Mesenchymal stem cell (in vitro differentiated cells and primary cell): ENCODE data around the gene MYO1E.

ENCODE experiments used
- DNase-seq: peaks from one replicate; pipeline ENCODE4 v3.0.0-alpha.2; 2013
- H2AFZ ChIP-seq: one replicate; pipeline ENCODE4 v1.6.1; 2013; ENCODE audit warnings: low read depth, mild to moderate bottlenecking, control low read depth, inconsistent platforms, low read length, moderate library complexity
- H2AK5ac ChIP-seq: 2 replicates; pipeline ENCODE4 v1.6.1; 2013; ENCODE audit warnings: low read length, moderate library complexity, mild to moderate bottlenecking, inconsistent platforms; ENCODE audit not compliant: severe bottlenecking
- H2BK120ac ChIP-seq: one replicate; pipeline ENCODE4 v1.6.1; 2013; ENCODE audit warnings: low read depth, mild to moderate bottlenecking, inconsistent platforms, low read length, moderate library complexity
- H2BK12ac ChIP-seq, 2 experiments: one replicate each; pipeline ENCODE4 v1.6.1; 2013; ENCODE audit warnings: inconsistent platforms in 2 of 2, low read length in 2 of 2, mild to moderate bottlenecking in 2 of 2, moderate library complexity in 2 of 2, control low read depth in 1 of 2
- H2BK15ac ChIP-seq: one replicate; pipeline ENCODE4 v1.6.1; 2013; ENCODE audit warnings: mild to moderate bottlenecking, low read depth, inconsistent platforms; ENCODE audit not compliant: poor library complexity, severe bottlenecking
- H2BK5ac ChIP-seq: 2 replicates; pipeline ENCODE4 v1.6.1; 2013; ENCODE audit warnings: low read depth, mild to moderate bottlenecking, low read length, control low read depth, inconsistent platforms; ENCODE audit not compliant: poor library complexity, severe bottlenecking
- H3K14ac ChIP-seq, 2 experiments: one replicate each; pipeline ENCODE4 v1.6.1; 2013; ENCODE audit warnings: inconsistent platforms in 2 of 2, low read length in 2 of 2, control low read depth in 1 of 2, mild to moderate bottlenecking in 1 of 2, moderate library complexity in 1 of 2
- H3K18ac ChIP-seq, 2 experiments: one replicate each; pipeline ENCODE4 v1.6.1; 2013; ENCODE audit warnings: inconsistent platforms in 2 of 2, low read length in 2 of 2, control low read depth in 1 of 2, low read depth in 1 of 2, mild to moderate bottlenecking in 1 of 2
- H3K23ac ChIP-seq, 2 experiments: one replicate each; pipeline ENCODE4 v1.6.1; 2013; ENCODE audit warnings: inconsistent platforms in 2 of 2, low read length in 2 of 2, mild to moderate bottlenecking in 2 of 2, moderate library complexity in 2 of 2, control low read depth in 1 of 2
- H3K27ac ChIP-seq: 2 replicates; pipeline ENCODE4 v1.5.1; 2013; ENCODE audit warnings: mild to moderate bottlenecking, moderate library complexity, low read length, control low read depth, inconsistent platforms; ENCODE audit not compliant: poor library complexity, severe bottlenecking
- H3K27me3 ChIP-seq, 2 experiments: 2 replicates each; pipeline versions ENCODE4 v1.6.1 to v1.7.0; 2013; ENCODE audit warnings: low read length in 2 of 2, mild to moderate bottlenecking in 2 of 2, moderate library complexity in 2 of 2, control low read depth in 1 of 2, inconsistent platforms in 1 of 2; ENCODE audit not compliant: control insufficient read depth in 1 of 2, insufficient read depth in 1 of 2
- H3K36me3 ChIP-seq, 2 experiments: 2 replicates each; pipeline versions ENCODE4 v1.6.1 to v1.7.0; 2013; ENCODE audit warnings: low read length in 2 of 2, control low read depth in 1 of 2, inconsistent platforms in 1 of 2, low read depth in 1 of 2, mild to moderate bottlenecking in 1 of 2; ENCODE audit not compliant: insufficient read depth in 2 of 2, control insufficient read depth in 1 of 2
- H3K4ac ChIP-seq, 2 experiments: one replicate each; pipeline ENCODE4 v1.6.1; 2013; ENCODE audit warnings: inconsistent platforms in 2 of 2, low read length in 2 of 2, mild to moderate bottlenecking in 2 of 2, moderate library complexity in 2 of 2, control low read depth in 1 of 2, low read depth in 1 of 2
- H3K4me1 ChIP-seq: 2 replicates; pipeline ENCODE4 v1.6.1; 2013; ENCODE audit warnings: low read depth, low read length, control low read depth; ENCODE audit not compliant: control insufficient read depth, insufficient read depth
- H3K4me2 ChIP-seq: 2 replicates; pipeline ENCODE4 v1.6.1; 2013; ENCODE audit warnings: low read length, mild to moderate bottlenecking, inconsistent platforms; ENCODE audit not compliant: poor library complexity, severe bottlenecking
- H3K4me3 ChIP-seq, 2 experiments: 2 replicates each; pipeline versions ENCODE4 v1.5.1 to v1.7.0; 2013; ENCODE audit warnings: low read length in 2 of 2, mild to moderate bottlenecking in 2 of 2, control low read depth in 1 of 2, low read depth in 1 of 2; ENCODE audit not compliant: insufficient read depth in 1 of 2
- H3K79me1 ChIP-seq: replicated peaks from 2 replicates; pipeline ENCODE4 v1.6.1; 2013; ENCODE audit warnings: mild to moderate bottlenecking, control low read depth, low read length, inconsistent platforms; ENCODE audit not compliant: poor library complexity, severe bottlenecking
- H3K9ac ChIP-seq: 2 replicates; pipeline ENCODE4 v1.7.0; 2013; ENCODE audit warnings: mild to moderate bottlenecking, low read length, moderate library complexity
- H3K9me3 ChIP-seq: 2 replicates; pipeline ENCODE4 v1.7.0; 2013; ENCODE audit warnings: mild to moderate bottlenecking, low read length; ENCODE audit not compliant: control insufficient read depth
- H4K8ac ChIP-seq: one replicate; pipeline ENCODE4 v1.6.1; 2013; ENCODE audit warnings: inconsistent platforms, mild to moderate bottlenecking, low read length, moderate library complexity
- H4K91ac ChIP-seq: one replicate; pipeline ENCODE4 v1.6.1; 2013; ENCODE audit warnings: mild to moderate bottlenecking, low read length, inconsistent platforms
- WGBS: methylation state at CpG from one replicate; pipeline ENCODE4 v1.1.7; 2013; ENCODE audit warnings: mixed read lengths; 5-methylcytosine and 5-hydroxymethylcytosine counted together

The MYO1E gene

GRCh38 chr15:59120937-59121336 lies 251.7 kb downstream of the MYO1E start:
- Histone ChIP-seq H3K4ac (no peak overlapping the region), H2BK15ac (no peak overlapping the region), H3K9me3 (no peaks in the 10 kb centered on the region), H3K18ac (no peak overlapping the region), H2BK120ac (no peak overlapping the region), H3K27ac (no peak overlapping the region), H3K4me3 (no peak overlapping the region), H3K36me3 (peaks cover 12 to 26% of the 10 kb centered on the region in 2 experiments), H3K9ac (no peak overlapping the region), H3K4me1 (no peaks in the 10 kb centered on the region), H4K8ac (no peak overlapping the region), H2AK5ac (no peak overlapping the region), H3K27me3 (no peaks in the 10 kb centered on the region), H3K14ac (no peak overlapping the region), H2BK12ac (no peak overlapping the region), H2AFZ (no peak overlapping the region), H2BK5ac (no peak overlapping the region), H3K4me2 (no peak overlapping the region), H3K79me1 (peaks cover 4% of the 10 kb centered on the region), H4K91ac (no peak overlapping the region), H3K23ac (no peak overlapping the region)
- 98% methylated on average over 5 of the region's 5 CpGs for WGBS
- no peak for DNase-seq

- no peak for DNase-seq
- no peaks in the 10 kb centered on the region for H3K27me3 ChIP-seq
- no peak overlapping the region for H2BK120ac ChIP-seq
- H3K4me1 ChIP-seq, result no peaks in the 10 kb centered on the region
- no peaks in the 10 kb centered on the region for H3K9me3 ChIP-seq
- no peak overlapping the region for H4K8ac ChIP-seq
- no peak overlapping the region for H3K4ac ChIP-seq
- H2BK12ac ChIP-seq, result no peak overlapping the region
- H3K79me1 ChIP-seq, result peaks cover 6% of the 10 kb centered on the region
- no peak overlapping the region for H2BK5ac ChIP-seq
- no peak overlapping the region for H2AK5ac ChIP-seq
- H3K36me3 ChIP-seq, result peaks cover 12 to 36% of the 10 kb centered on the region in 2 experiments
- H3K27ac ChIP-seq, result no peak overlapping the region
- no peak overlapping the region for H3K18ac ChIP-seq
- no peak overlapping the region for H3K14ac ChIP-seq
- H3K9ac ChIP-seq, result no peak overlapping the region
- 100% methylated on average over 4 of the region's 5 CpGs for WGBS
- H4K91ac ChIP-seq, result no peak overlapping the region
- H3K4me3 ChIP-seq, result no peak overlapping the region
- H2AFZ ChIP-seq, result no peak overlapping the region
- H3K23ac ChIP-seq, result no peak overlapping the region
- no peak overlapping the region for H3K4me2 ChIP-seq
- no peak overlapping the region for H2BK15ac ChIP-seq
Observed at GRCh38 chr15:59119625-59120024, 253.0 kb downstream of the MYO1E start.

- no peak overlapping the region for H3K4me3 ChIP-seq
- H3K4ac ChIP-seq, result no peak overlapping the region
- H3K9me3 ChIP-seq, result no peaks in the 10 kb centered on the region
- H3K79me1 ChIP-seq, result peaks cover 16% of the 10 kb centered on the region
- no peak overlapping the region for H3K4me2 ChIP-seq
- DNase-seq, result no peak
- no peak overlapping the region for H4K91ac ChIP-seq
- no peak overlapping the region for H2BK5ac ChIP-seq
- H3K4me1 ChIP-seq, result no peaks in the 10 kb centered on the region
- H2AK5ac ChIP-seq, result no peak overlapping the region
- no peak overlapping the region for H4K8ac ChIP-seq
- H3K14ac ChIP-seq, result no peak overlapping the region
- no peak overlapping the region for H3K18ac ChIP-seq
- no peak overlapping the region for H2BK15ac ChIP-seq
- H3K36me3 ChIP-seq, result peaks cover 12 to 45% of the 10 kb centered on the region in 2 experiments
- H2AFZ ChIP-seq, result no peak overlapping the region
- no peak overlapping the region for H3K9ac ChIP-seq
- H3K27ac ChIP-seq, result no peak overlapping the region
- H3K23ac ChIP-seq, result no peak overlapping the region
- 100% methylated on average over 5 of the region's 6 CpGs for WGBS
- no peaks in the 10 kb centered on the region for H3K27me3 ChIP-seq
- H2BK120ac ChIP-seq, result no peak overlapping the region
- no peak overlapping the region for H2BK12ac ChIP-seq
Observed at GRCh38 chr15:59116771-59117170, 255.9 kb downstream of the MYO1E start.

- no peak overlapping the region for H3K4ac ChIP-seq
- H3K4me2 ChIP-seq, result no peak overlapping the region
- WGBS, result no CpG with 5 or more reads among the region's 1 CpG
- DNase-seq, result no peak
- H3K27ac ChIP-seq, result no peak overlapping the region
- no peaks in the 10 kb centered on the region for H3K4me1 ChIP-seq
- peaks cover 12 to 45% of the 10 kb centered on the region in 2 experiments for H3K36me3 ChIP-seq
- no peak overlapping the region for H3K18ac ChIP-seq
- no peak overlapping the region for H2BK15ac ChIP-seq
- no peak overlapping the region for H2AK5ac ChIP-seq
- H3K9me3 ChIP-seq, result no peaks in the 10 kb centered on the region
- H2BK120ac ChIP-seq, result no peak overlapping the region
- H3K4me3 ChIP-seq, result no peak overlapping the region
- peaks cover 19% of the 10 kb centered on the region for H3K79me1 ChIP-seq
- H2AFZ ChIP-seq, result no peak overlapping the region
- H3K27me3 ChIP-seq, result no peaks in the 10 kb centered on the region
- no peak overlapping the region for H4K8ac ChIP-seq
- no peak overlapping the region for H3K9ac ChIP-seq
- H3K14ac ChIP-seq, result no peak overlapping the region
- H4K91ac ChIP-seq, result no peak overlapping the region
- H2BK12ac ChIP-seq, result no peak overlapping the region
- no peak overlapping the region for H3K23ac ChIP-seq
- H2BK5ac ChIP-seq, result no peak overlapping the region
Observed at GRCh38 chr15:59116141-59116540, 256.5 kb downstream of the MYO1E start.
